Lower leg skin (tissue), 4 donors: ENCODE measurements around the gene TXNDC5. TPM values are rescaled to one million over a fixed set of nuclear protein-coding genes. Genes with fewer than 3 reads are reported as not detected.

Experiments used
- DNase-seq, 2 donors: peaks; one replicate each; pipeline ENCODE4 v3.0.0-alpha.2; 2019; ENCODE audit warnings: low spot score in 2 of 2
- H3K4me3 ChIP-seq: fragments of 200-600 bp; sonication (generic); 2 replicates; pipeline ENCODE4 v1.5.1; 2017; ENCODE audit warnings: mild to moderate bottlenecking, low read depth; ENCODE audit not compliant: poor library complexity, severe bottlenecking
- POLR2A ChIP-seq, 2 donors: fragments of 450-650 bp; IDR thresholded peaks; one replicate each; pipeline ENCODE4 v1.6.1; 2016 to 2017; ENCODE audit warnings: antibody characterized with exemption in 2 of 2, mild to moderate bottlenecking in 1 of 2, moderate library complexity in 1 of 2
- WGBS, 2 donors: methylation state at CpG; one replicate each; pipeline ENCODE4 v1.1.5; 2018; 5-methylcytosine and 5-hydroxymethylcytosine counted together
- intact Hi-C: fragments of 100-400 bp; cut with DNase I; formaldehyde crosslinking; loops from one replicate; pipeline ENCODE4 v1.15.0; 2023; ENCODE audit warnings: low total_unique reads
- total RNA-seq, 4 donors: library from RNA; depleted of rRNA; stranded (reverse); fragments of >200 nt; gene quantifications; one replicate each; pipeline ENCODE4 v1.1.0, GENCODE V29; 2016
- TF ChIP-seq, protein P1 (sequence below), 3 donors: fragments of 450-650 bp; IDR thresholded peaks; one replicate each; pipeline ENCODE4 v1.5.1; 2016; ENCODE audit warnings: antibody characterized with exemption in 3 of 3, mild to moderate bottlenecking in 3 of 3, moderate library complexity in 2 of 3

Gene TXNDC5
- total RNA-seq, 4 donors from 2014 or later, result 29.3 to 68.5 (median 44.1) TPM

- WGBS, 2 donors, result 20% methylated on average over 1 of the region's 57 CpGs; no CpG with 5 or more reads in 1 of the 2 donors
- peak overlapping the region; percentile 91 for H3K4me3 ChIP-seq
- intact Hi-C loops, result loop anchor here (5.0 kb wide), 1 partner anchor 858 kb away; no protein-coding TSS in a partner anchor
- DNase-seq, result no peak
- TF ChIP-seq POLR2A (IDR thresholded peaks at IDR 0.05), result no peak
- TF ChIP-seq, protein P1, sequence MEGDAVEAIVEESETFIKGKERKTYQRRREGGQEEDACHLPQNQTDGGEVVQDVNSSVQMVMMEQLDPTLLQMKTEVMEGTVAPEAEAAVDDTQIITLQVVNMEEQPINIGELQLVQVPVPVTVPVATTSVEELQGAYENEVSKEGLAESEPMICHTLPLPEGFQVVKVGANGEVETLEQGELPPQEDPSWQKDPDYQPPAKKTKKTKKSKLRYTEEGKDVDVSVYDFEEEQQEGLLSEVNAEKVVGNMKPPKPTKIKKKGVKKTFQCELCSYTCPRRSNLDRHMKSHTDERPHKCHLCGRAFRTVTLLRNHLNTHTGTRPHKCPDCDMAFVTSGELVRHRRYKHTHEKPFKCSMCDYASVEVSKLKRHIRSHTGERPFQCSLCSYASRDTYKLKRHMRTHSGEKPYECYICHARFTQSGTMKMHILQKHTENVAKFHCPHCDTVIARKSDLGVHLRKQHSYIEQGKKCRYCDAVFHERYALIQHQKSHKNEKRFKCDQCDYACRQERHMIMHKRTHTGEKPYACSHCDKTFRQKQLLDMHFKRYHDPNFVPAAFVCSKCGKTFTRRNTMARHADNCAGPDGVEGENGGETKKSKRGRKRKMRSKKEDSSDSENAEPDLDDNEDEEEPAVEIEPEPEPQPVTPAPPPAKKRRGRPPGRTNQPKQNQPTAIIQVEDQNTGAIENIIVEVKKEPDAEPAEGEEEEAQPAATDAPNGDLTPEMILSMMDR (IDR thresholded peaks at IDR 0.05), result no peak
Observed at GRCh38 chr6:7910298-7910653, 312 bp downstream of the TXNDC5 start.

DNA sequence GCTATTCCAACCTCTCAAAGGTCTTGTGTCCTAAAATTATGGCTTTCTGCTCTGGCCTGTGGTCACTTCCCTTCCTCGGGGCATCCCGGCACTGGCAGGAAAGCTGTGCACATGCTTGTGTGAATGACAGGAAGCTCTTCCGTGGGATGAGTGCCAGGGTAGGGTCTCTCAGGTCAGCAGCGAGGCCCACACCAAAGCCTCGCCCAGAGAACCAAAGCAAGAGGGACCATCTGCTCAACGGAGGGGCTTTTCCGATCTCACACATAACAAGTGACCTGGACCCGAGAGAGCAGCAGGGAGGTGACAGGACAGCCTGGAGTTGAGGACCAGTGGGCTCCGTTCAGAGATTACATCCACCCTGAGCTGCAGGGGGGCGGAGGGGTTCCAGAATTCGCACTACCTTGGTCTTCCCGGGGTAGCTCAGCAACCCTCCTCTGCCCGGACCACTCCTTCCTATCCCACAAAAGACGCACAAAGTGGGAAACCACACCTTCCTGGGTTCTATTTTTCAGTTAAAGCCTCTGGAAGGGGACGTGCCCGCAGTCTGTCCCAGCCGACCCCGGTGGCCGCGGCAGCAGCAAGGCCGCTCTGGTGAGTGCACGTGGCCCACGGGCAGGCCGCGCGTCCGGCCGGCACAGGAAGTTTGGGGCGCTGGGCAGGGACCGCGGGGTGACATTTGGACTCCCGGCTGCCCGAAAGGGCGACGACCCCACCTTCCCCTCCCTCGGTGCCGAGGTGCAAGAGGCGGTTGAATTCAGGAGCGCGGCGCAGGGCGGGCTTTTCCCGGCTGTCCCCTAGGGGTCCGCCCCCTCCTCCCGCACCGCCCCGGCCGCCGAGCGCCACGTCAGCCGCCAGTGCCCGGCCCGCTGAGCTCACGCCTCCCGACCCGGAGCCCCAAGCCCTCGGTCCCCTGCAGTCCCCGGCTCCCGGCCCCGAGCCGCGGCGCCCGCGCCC lies 988 bp downstream of the TXNDC5 start:
- peak overlapping the region; percentile 91 for H3K4me3 ChIP-seq
- peak in 1 of 2 donors; percentile 89 for DNase-seq
- 7 to 10% methylated on average over 34 to 47 of the region's 66 CpGs for WGBS, 2 donors
- intact Hi-C loops, result loop anchor here (5.0 kb wide), 1 partner anchor 857 kb away; no protein-coding TSS in a partner anchor
- TF ChIP-seq, protein P1 (IDR thresholded peaks at IDR 0.05), result no peak
- TF ChIP-seq POLR2A (IDR thresholded peaks at IDR 0.05), result no peak

DNA sequence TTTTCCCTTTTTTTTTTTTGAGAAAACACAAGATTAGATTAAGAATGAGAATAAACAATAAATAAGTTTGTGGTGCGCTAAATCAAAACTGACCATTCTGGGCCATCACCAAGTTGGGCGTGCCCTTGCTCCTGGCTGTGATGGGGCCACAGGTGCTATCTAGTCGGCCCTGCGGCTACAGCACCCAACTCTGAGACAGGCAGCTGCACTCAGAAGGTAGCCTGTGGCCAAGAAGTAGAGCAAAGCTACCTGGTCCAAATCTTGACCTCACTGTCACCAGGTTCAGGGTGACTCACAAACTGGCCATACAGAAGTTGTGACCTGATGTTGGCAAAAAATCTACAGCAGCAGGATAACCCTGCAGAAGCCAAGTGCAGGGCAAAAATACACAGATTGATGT lies 3.4 kb downstream of the TXNDC5 start:
- 90 to 91% methylated on average over 4 of the region's 4 CpGs for WGBS, 2 donors
- intact Hi-C loops, result no loop called here
- TF ChIP-seq, protein P1 (IDR thresholded peaks at IDR 0.05), result no peak
- TF ChIP-seq POLR2A (IDR thresholded peaks at IDR 0.05), result no peak
- no peak for DNase-seq
- H3K4me3 ChIP-seq, result no peak overlapping the region

- no peak overlapping the region for H3K4me3 ChIP-seq
- no peak for DNase-seq
- intact Hi-C loops, result no loop called here
- WGBS, 2 donors, result 92 to 94% methylated on average over 4 of the region's 4 CpGs
- TF ChIP-seq, protein P1 (IDR thresholded peaks at IDR 0.05), result no peak
- no peak for TF ChIP-seq POLR2A (IDR thresholded peaks at IDR 0.05)
Observed at GRCh38 chr6:7906741-7907140, 3.8 kb downstream of the TXNDC5 start.

- 90 to 94% methylated on average over 2 of the region's 2 CpGs for WGBS, 2 donors
- TF ChIP-seq, protein P1 (IDR thresholded peaks at IDR 0.05), result no peak
- TF ChIP-seq POLR2A (IDR thresholded peaks at IDR 0.05), result no peak
- intact Hi-C loops, result no loop called here
- H3K4me3 ChIP-seq, result no peak overlapping the region
- DNase-seq, result no peak
Observed at GRCh38 chr6:7905416-7905815, 5.2 kb downstream of the TXNDC5 start.
